GM18909 (cell line): ENCODE measurements around the gene OXNAD1.
A peak's percentile ranks its signal among the peaks of the same experiment; 100 is the strongest.

Source experiments
- ATAC-seq: cut with Tn5 transposase; IDR thresholded peaks from one replicate; pipeline ENCODE4 v1.9.1; 2021; ENCODE audit warnings: mild to moderate bottlenecking; ENCODE audit not compliant: unreplicated experiment, poor library complexity

Gene OXNAD1

GRCh38 chr3:16322189-16322588, 57.2 kb downstream of the OXNAD1 start:
- no peak for ATAC-seq

GRCh38 chr3:16323737-16324136, 58.7 kb downstream of the OXNAD1 start:
- no peak for ATAC-seq

GRCh38 chr3:16325850-16326249, 60.8 kb downstream of the OXNAD1 start:
- ATAC-seq = no peak

- no peak for ATAC-seq
Measured at GRCh38 chr3:16326724-16327349, 61.8 kb downstream of the OXNAD1 start.

GRCh38 chr3:16328124-16328523, 63.1 kb downstream of the OXNAD1 start:
- ATAC-seq = no peak

- no peak for ATAC-seq
Measured at GRCh38 chr3:16329036-16329825, 64.2 kb downstream of the OXNAD1 start.

GRCh38 chr3:16329826-16330129, 64.8 kb downstream of the OXNAD1 start:
- ATAC-seq = no peak

GRCh38 chr3:16330351-16330750, 65.3 kb downstream of the OXNAD1 start:
- no peak for ATAC-seq

GRCh38 chr3:16331319-16331883, 66.4 kb downstream of the OXNAD1 start:
- no peak for ATAC-seq

- no peak for ATAC-seq
Measured at GRCh38 chr3:16332904-16333426, 68.0 kb downstream of the OXNAD1 start.

GRCh38 chr3:16334909-16335308, 69.9 kb downstream of the OXNAD1 start:
- ATAC-seq = no peak

GRCh38 chr3:16335333-16335732, 70.3 kb downstream of the OXNAD1 start:
- ATAC-seq = no peak

- no peak for ATAC-seq
Measured at GRCh38 chr3:16335772-16336645, 71.0 kb downstream of the OXNAD1 start.

GRCh38 chr3:16336825-16337224, 71.8 kb downstream of the OXNAD1 start:
- no peak for ATAC-seq

GRCh38 chr3:16337856-16338540, 73.0 kb downstream of the OXNAD1 start:
- ATAC-seq = peak; percentile 95

GRCh38 chr3:16338999-16339398, 74.0 kb downstream of the OXNAD1 start:
- ATAC-seq = peak; percentile 51

GRCh38 chr3:16343101-16343500, 78.1 kb downstream of the OXNAD1 start:
- ATAC-seq = no peak

- no peak for ATAC-seq
Measured at GRCh38 chr3:16346413-16347081, 81.5 kb downstream of the OXNAD1 start.

GRCh38 chr3:16347548-16347947, 82.5 kb downstream of the OXNAD1 start:
- no peak for ATAC-seq
